ENCODE measurements around the gene IFNA13. TPM values are rescaled to one million over a fixed set of nuclear protein-coding genes. Genes with fewer than 3 reads are reported as not detected.

IFNA13 gene
- total and polyA plus RNA-seq, 2 donors (not counting 3 experiments of a cell fraction or from before 2014, with no cell fraction given) = not detected

- no TSS peak for BruUV-seq (replicated peaks)
- Histone ChIP-seq H3K27me3 (ENCODE audit: control insufficient read depth in 2 of 2, insufficient read depth in 2 of 2, low read length in 2 of 2) (peaks cover 19 to 39% of the 10 kb centered on the region in 2 experiments), H2AFZ (ENCODE audit: low read depth, low read length) (no peak overlapping the region), H3K9ac (replicated peaks; ENCODE audit: extremely low read depth, insufficient read depth, low read length) (no peak overlapping the region), H3K79me2 (ENCODE audit: control insufficient read depth, insufficient read depth, low read length) (no peaks in the 10 kb centered on the region), H3K4me3 (replicated peaks in 1 of 3; ENCODE audit: insufficient read depth in 1 of 3, low read depth in 1 of 3, low read length in 3 of 3) (no peak overlapping the region), H3K27ac (ENCODE audit: insufficient read depth, low read depth, low read length) (no peak overlapping the region), H3K36me3 (ENCODE audit: control insufficient read depth in 2 of 2, extremely low read depth in 1 of 2, insufficient read depth in 2 of 2, low read length in 2 of 2) (no peaks in the 10 kb centered on the region), H3K9me3 (replicated peaks; ENCODE audit: control insufficient read depth, insufficient read depth, low read length) (no peaks in the 10 kb centered on the region), H4K20me1 (replicated peaks; ENCODE audit: control insufficient read depth, extremely low read depth, insufficient read depth, low read length) (no peaks in the 10 kb centered on the region), H3K9me1 (replicated peaks; ENCODE audit: control insufficient read depth, extremely low read depth, insufficient read depth, low read length) (no peaks in the 10 kb centered on the region), H3K4me1 (ENCODE audit: control insufficient read depth, extremely low read depth, insufficient read depth, low read length) (no peaks in the 10 kb centered on the region), H3K4me2 (ENCODE audit: insufficient read depth, low read length) (no peak overlapping the region)
- FAIRE-seq (no peak), DNase-seq (ENCODE audit: low read depth, low spot score) (no peak)
- ChIA-PET CTCF (interaction anchor here (1.0 to 1.6 kb wide), 6 partner anchors 19 to 89 kb away, joined by 3 to 5 read pairs (median 4); no protein-coding TSS in a partner anchor), POLR2A (no interaction called here)
- TF ChIP-seq POLR2A (IDR thresholded peaks at IDR 0.05; ENCODE audit: low read depth, low read length) (no peak), EZH2 (IDR thresholded peaks at IDR 0.05; ENCODE audit: borderline replicate concordance, low read depth, low read length, severe bottlenecking) (no peak), GATA2 (IDR thresholded peaks at IDR 0.05; ENCODE audit: insufficient read depth, insufficient read length, low read depth, low read length) (no peak), CTCF (IDR thresholded peaks at IDR 0.05; ENCODE audit: extremely low read depth in 1 of 2, insufficient read depth in 1 of 2, low read depth in 1 of 2, low read length in 2 of 2) (no peak)
- dilution Hi-C loops (cut with MboI; ENCODE audit: extremely low pct_ligation_motif_present, low sequenced_read_pairs) = no loop called here
- intact Hi-C loops (cut with micrococcal nuclease) = no loop called here
Observed at GRCh38 chr9:21415493-21416267, 47.8 kb upstream of the IFNA13 start.
